ENCODE data around the gene EPHB1. TPM values are rescaled to one million over a fixed set of nuclear protein-coding genes. Genes with fewer than 3 reads are reported as not detected.

The EPHB1 gene
- total RNA-seq, 1 experiment from 2014 or later, result 0.86 TPM

GRCh38 chr3:134796281-134797056 is 1.4 kb downstream of the EPHB1 start (continued):
- TF ChIP-seq ATF3 (IDR thresholded peaks at IDR 0.05) (no peak), EZH2phosphoT487 (IDR thresholded peaks at IDR 0.05; ENCODE audit: borderline replicate concordance) (no peak), RAD21 (IDR thresholded peaks at IDR 0.05; ENCODE audit: low read depth) (no peak), SRF (IDR thresholded peaks at IDR 0.05; ENCODE audit: low read depth) (no peak), REST (IDR thresholded peaks at IDR 0.05; ENCODE audit: low read depth) (no peak), ZNF274 (IDR thresholded peaks at IDR 0.05; ENCODE audit: low read depth, low read length) (no peak)

GRCh38 chr3:134797057-134797740 is 2.1 kb downstream of the EPHB1 start:
- ChIA-PET POLR2A (no interaction called here), CTCF (no interaction called here)

More at GRCh38 chr3:134797057-134797740, 2.1 kb downstream of the EPHB1 start:
- H3K9me3 ChIP-seq (ENCODE audit: control insufficient read depth in 1 of 2, insufficient read depth in 1 of 2, low read depth in 1 of 2, low read length in 2 of 2), result no peaks in the 10 kb centered on the region
- H3K4me1 ChIP-seq (ENCODE audit: control insufficient read depth in 1 of 2, insufficient read depth in 2 of 2, low read length in 2 of 2), result no peaks in the 10 kb centered on the region
- no peaks in the 10 kb centered on the region for H3K9me2 ChIP-seq (ENCODE audit: insufficient read depth)
- DNase-seq (ENCODE audit: low read depth, low spot score) (no peak), ATAC-seq (no peak)
- no peak overlapping the region for H3K4me2 ChIP-seq (ENCODE audit: low read length)
- no peaks in the 10 kb centered on the region for H3K36me3 ChIP-seq (ENCODE audit: control insufficient read depth in 1 of 2, insufficient read depth in 2 of 2, low read length in 2 of 2)
- intact Hi-C loops (cut with micrococcal nuclease), result no loop called here
- RAD21 ChIA-PET (ENCODE audit: low non-redundant PET in 1 of 2, low total read pairs in 2 of 2, uncharacterized antibody in 2 of 2, unreplicated experiment in 2 of 2), result no interaction called here
- H4K20me1 ChIP-seq (ENCODE audit: insufficient read depth), result no peaks in the 10 kb centered on the region
- no TSS peak for BruUV-seq (replicated peaks)
- H3K27ac ChIP-seq (ENCODE audit: low read depth, low read length), result no peak overlapping the region
- TF ChIP-seq POLR2A (IDR thresholded peaks at IDR 0.05; ENCODE audit: borderline replicate concordance, extremely low read depth, insufficient read depth, insufficient read length) (no peak), EZH2phosphoT487 (IDR thresholded peaks at IDR 0.05; ENCODE audit: borderline replicate concordance) (no peak), CBX3 (IDR thresholded peaks at IDR 0.05; ENCODE audit: low read depth) (no peak), EGR1 (IDR thresholded peaks at IDR 0.05; ENCODE audit: low read depth) (no peak), SP1 (IDR thresholded peaks at IDR 0.05; ENCODE audit: low read depth) (no peak), SIN3A (IDR thresholded peaks at IDR 0.05; ENCODE audit: low read depth) (no peak), EZH2 (IDR thresholded peaks at IDR 0.05) (no peak), ATF3 (IDR thresholded peaks at IDR 0.05) (no peak), FOSL1 (IDR thresholded peaks at IDR 0.05; ENCODE audit: low read depth) (no peak), REST (IDR thresholded peaks at IDR 0.05; ENCODE audit: low read depth) (no peak), ZFX (IDR thresholded peaks at IDR 0.05) (no peak)
- no peak overlapping the region for H3K9ac ChIP-seq (ENCODE audit: low read length)
- H2AFZ ChIP-seq (ENCODE audit: low read depth, low read length, poor library complexity, severe bottlenecking), result no peak overlapping the region
- H3K79me2 ChIP-seq (ENCODE audit: insufficient read depth, low read length), result no peaks in the 10 kb centered on the region
- no peak overlapping the region for H3K4me3 ChIP-seq (replicated peaks in 1 of 2; ENCODE audit: low read depth in 1 of 2, low read length in 2 of 2)
- peaks cover 45% of the 10 kb centered on the region for H3K27me3 ChIP-seq (ENCODE audit: insufficient read depth, low read length)

All from HCT116 (cell line).